Neuronal stem cell (in vitro differentiated cells): ENCODE data around the gene ERC2.

Experiments
- DNase-seq: peaks from one replicate; pipeline ENCODE4 v3.0.0-alpha.2; 2013; ENCODE audit warnings: low spot score
- H2AFZ ChIP-seq: one replicate; pipeline ENCODE4 v1.6.1; 2013; ENCODE audit warnings: mild to moderate bottlenecking, low read length, inconsistent platforms
- H2AK5ac ChIP-seq: 2 replicates; pipeline ENCODE4 v1.6.1; 2013; ENCODE audit warnings: low read depth, mild to moderate bottlenecking, inconsistent platforms, low read length, moderate library complexity, mixed read lengths
- H2BK120ac ChIP-seq: 2 replicates; pipeline ENCODE4 v1.6.1; 2013; ENCODE audit warnings: low read depth, mild to moderate bottlenecking, inconsistent platforms, low read length, moderate library complexity, mixed read lengths
- H2BK12ac ChIP-seq: one replicate; pipeline ENCODE4 v1.6.1; 2013; ENCODE audit warnings: low read length, inconsistent platforms
- H2BK15ac ChIP-seq: 2 replicates; pipeline ENCODE4 v1.6.1; 2013; ENCODE audit warnings: mild to moderate bottlenecking, low read length, inconsistent platforms, mixed read lengths
- H2BK5ac ChIP-seq: one replicate; pipeline ENCODE4 v1.6.1; 2013; ENCODE audit warnings: inconsistent platforms, mild to moderate bottlenecking, low read length, moderate library complexity
- H3K14ac ChIP-seq: one replicate; pipeline ENCODE4 v1.6.1; 2013; ENCODE audit warnings: low read length, inconsistent platforms
- H3K18ac ChIP-seq: 2 replicates; pipeline ENCODE4 v1.6.1; 2013; ENCODE audit warnings: low read length, inconsistent platforms
- H3K23ac ChIP-seq: 2 replicates; pipeline ENCODE4 v1.6.1; 2013; ENCODE audit warnings: low read depth, mild to moderate bottlenecking, mixed read lengths, low read length, inconsistent platforms; ENCODE audit not compliant: poor library complexity
- H3K27ac ChIP-seq: replicated peaks from 3 replicates; pipeline ENCODE4 v1.5.1; 2013; ENCODE audit warnings: low read length, inconsistent platforms
- H3K27me3 ChIP-seq, 3 experiments: 2 replicates each; pipeline ENCODE4 v1.6.1; 2013; ENCODE audit warnings: low read length in 3 of 3, mild to moderate bottlenecking in 2 of 3, inconsistent platforms in 1 of 3, low read depth in 1 of 3, mixed read lengths in 1 of 3, moderate library complexity in 1 of 3; ENCODE audit not compliant: control insufficient read depth in 3 of 3, insufficient read depth in 3 of 3
- H3K36me3 ChIP-seq, 2 donors: replicated peaks in 1 of 2; 2 replicates each; pipeline ENCODE4 v1.6.1; 2013; ENCODE audit warnings: low read length in 2 of 2; ENCODE audit not compliant: control insufficient read depth in 2 of 2, insufficient read depth in 2 of 2
- H3K4ac ChIP-seq: 2 replicates; pipeline ENCODE4 v1.6.1; 2013; ENCODE audit warnings: inconsistent platforms, mild to moderate bottlenecking, low read length, moderate library complexity
- H3K4me1 ChIP-seq, 2 donors: 1 replicate in 1 of 2; 2 replicates in 1 of 2; pipeline ENCODE4 v1.6.1; 2013; ENCODE audit warnings: low read length in 2 of 2, low read depth in 1 of 2; ENCODE audit not compliant: control insufficient read depth in 2 of 2, insufficient read depth in 1 of 2
- H3K4me2 ChIP-seq: one replicate; pipeline ENCODE4 v1.6.1; 2013; ENCODE audit warnings: mild to moderate bottlenecking, low read length, inconsistent platforms; ENCODE audit not compliant: insufficient read depth, poor library complexity, severe bottlenecking
- H3K4me3 ChIP-seq, 2 donors: 2 replicates each; pipeline ENCODE4 v1.5.1; 2013; ENCODE audit warnings: low read length in 2 of 2, mild to moderate bottlenecking in 2 of 2, inconsistent platforms in 1 of 2, moderate library complexity in 1 of 2
- H3K79me1 ChIP-seq: one replicate; pipeline ENCODE4 v1.6.1; 2013; ENCODE audit warnings: low read depth, mild to moderate bottlenecking, inconsistent platforms, low read length, moderate library complexity
- H3K9ac ChIP-seq: one replicate; pipeline ENCODE4 v1.6.1; 2013; ENCODE audit warnings: mild to moderate bottlenecking, low read depth, low read length, inconsistent platforms; ENCODE audit not compliant: poor library complexity
- H3K9me3 ChIP-seq, 2 donors: replicated peaks in 1 of 2; 2 replicates each; pipeline versions ENCODE3 to v1.6.1; 2013; ENCODE audit warnings: low read length in 2 of 2, mild to moderate bottlenecking in 2 of 2, inconsistent platforms in 1 of 2, low read depth in 1 of 2, mixed read lengths in 1 of 2, moderate library complexity in 1 of 2; ENCODE audit not compliant: control insufficient read depth in 2 of 2, insufficient read depth in 1 of 2
- H4K8ac ChIP-seq: one replicate; pipeline ENCODE4 v1.6.1; 2013; ENCODE audit warnings: low read depth, mild to moderate bottlenecking, inconsistent platforms, low read length, moderate library complexity
- H4K91ac ChIP-seq: one replicate; pipeline ENCODE4 v1.6.1; 2013; ENCODE audit warnings: low read length, low read depth, mild to moderate bottlenecking, inconsistent platforms; ENCODE audit not compliant: poor library complexity
- WGBS, 2 donors: extraction: QIAGEN DNeasy Blood & Tissue Kit; methylation state at CpG; one replicate each; pipeline ENCODE4 v1.1.7; 2013; ENCODE audit warnings: missing lambda C conversion rate in 2 of 2, mixed read lengths in 1 of 2; ENCODE audit not compliant: insufficient read length in 2 of 2, insufficient replicate concordance in 1 of 2; ENCODE audit errors: extremely low coverage in 2 of 2; 5-methylcytosine and 5-hydroxymethylcytosine counted together

The ERC2 gene

GRCh38 chr3:55826731-55827496 is 641.4 kb downstream of the ERC2 start:
- Histone ChIP-seq H3K27ac (no peak overlapping the region), H3K18ac (no peak overlapping the region), H2BK120ac (no peak overlapping the region), H3K4me3 (no peak overlapping the region), H3K4me2 (no peak overlapping the region), H2BK5ac (no peak overlapping the region), H4K91ac (no peak overlapping the region), H3K36me3 (no peaks in the 10 kb centered on the region), H3K27me3 (no peaks in the 10 kb centered on the region), H3K9ac (no peak overlapping the region), H2BK15ac (no peak overlapping the region), H3K14ac (no peak overlapping the region), H3K4me1 (peaks cover 0 to 4% of the 10 kb centered on the region in 2 donors), H2AFZ (no peak overlapping the region), H3K9me3 (peaks cover 0 to 13% of the 10 kb centered on the region in 2 donors), H2BK12ac (no peak overlapping the region), H3K79me1 (no peaks in the 10 kb centered on the region), H3K4ac (no peak overlapping the region), H2AK5ac (no peak overlapping the region), H4K8ac (no peak overlapping the region), H3K23ac (no peak overlapping the region)
- no peak for DNase-seq
- WGBS, 2 donors = no CpG with 5 or more reads among the region's 6 CpGs

- no peak for DNase-seq
- no peak overlapping the region for H2AFZ ChIP-seq
- H2BK15ac ChIP-seq = no peak overlapping the region
- H2BK120ac ChIP-seq = no peak overlapping the region
- H4K8ac ChIP-seq = no peak overlapping the region
- H3K79me1 ChIP-seq = no peaks in the 10 kb centered on the region
- H3K9me3 ChIP-seq = peaks cover 0 to 13% of the 10 kb centered on the region in 2 donors
- H3K4me3 ChIP-seq = no peak overlapping the region
- H3K36me3 ChIP-seq = no peaks in the 10 kb centered on the region
- no peak overlapping the region for H3K23ac ChIP-seq
- H2BK12ac ChIP-seq = no peak overlapping the region
- no peak overlapping the region for H3K27ac ChIP-seq
- no peak overlapping the region for H2AK5ac ChIP-seq
- no peak overlapping the region for H3K14ac ChIP-seq
- peaks cover 0 to 4% of the 10 kb centered on the region in 2 donors for H3K4me1 ChIP-seq
- H4K91ac ChIP-seq = no peak overlapping the region
- no peak overlapping the region for H3K4ac ChIP-seq
- H2BK5ac ChIP-seq = no peak overlapping the region
- no peak overlapping the region for H3K18ac ChIP-seq
- H3K27me3 ChIP-seq = no peaks in the 10 kb centered on the region
- H3K4me2 ChIP-seq = no peak overlapping the region
- no peak overlapping the region for H3K9ac ChIP-seq
These were observed 642.2 kb downstream of the ERC2 start for GRCh38 chr3:55826097-55826496.

- Histone ChIP-seq H2BK15ac (no peak overlapping the region), H2BK120ac (no peak overlapping the region), H3K14ac (no peak overlapping the region), H3K79me1 (no peaks in the 10 kb centered on the region), H3K18ac (no peak overlapping the region), H3K4me2 (no peak overlapping the region), H2AK5ac (no peak overlapping the region), H4K91ac (no peak overlapping the region), H2AFZ (no peak overlapping the region), H3K4me1 (peaks cover 0 to 4% of the 10 kb centered on the region in 2 donors), H3K23ac (no peak overlapping the region), H2BK5ac (no peak overlapping the region), H3K36me3 (no peaks in the 10 kb centered on the region), H3K4me3 (no peak overlapping the region), H3K9ac (no peak overlapping the region), H4K8ac (no peak overlapping the region), H3K27ac (no peak overlapping the region), H3K9me3 (peaks cover 0 to 1% of the 10 kb centered on the region in 2 donors), H3K4ac (no peak overlapping the region), H2BK12ac (no peak overlapping the region), H3K27me3 (no peaks in the 10 kb centered on the region)
- no peak for DNase-seq
These were observed 643.9 kb downstream of the ERC2 start for GRCh38 chr3:55824406-55824805.

GRCh38 chr3:55823829-55824228 is 644.4 kb downstream of the ERC2 start:
- no peak overlapping the region for H4K8ac ChIP-seq
- peaks cover 0 to 4% of the 10 kb centered on the region in 2 donors for H3K4me1 ChIP-seq
- no CpG with 5 or more reads among the region's 1 CpG for WGBS, 2 donors
- H3K4ac ChIP-seq = no peak overlapping the region
- no peak overlapping the region for H3K18ac ChIP-seq
- H3K9ac ChIP-seq = no peak overlapping the region
- H2BK5ac ChIP-seq = no peak overlapping the region
- no peak for DNase-seq
- no peak overlapping the region for H3K14ac ChIP-seq
- H2BK12ac ChIP-seq = no peak overlapping the region
- no peak overlapping the region for H2AFZ ChIP-seq
- no peak overlapping the region for H2BK15ac ChIP-seq
- no peak overlapping the region for H2BK120ac ChIP-seq
- no peaks in the 10 kb centered on the region for H3K9me3 ChIP-seq
- H3K4me3 ChIP-seq = no peak overlapping the region
- H3K23ac ChIP-seq = no peak overlapping the region
- H3K36me3 ChIP-seq = no peaks in the 10 kb centered on the region
- no peaks in the 10 kb centered on the region for H3K79me1 ChIP-seq
- no peak overlapping the region for H4K91ac ChIP-seq
- H2AK5ac ChIP-seq = no peak overlapping the region
- no peaks in the 10 kb centered on the region for H3K27me3 ChIP-seq
- no peak overlapping the region for H3K4me2 ChIP-seq
- H3K27ac ChIP-seq = no peak overlapping the region
